NB4 (cell line): ENCODE results near the gene SPSB1.

Experiments used
- CTCF ChIP-seq: IDR thresholded peaks from one replicate; pipeline ENCODE4 v1.5.1; 2012; ENCODE audit warnings: low read depth, low read length
- MAX ChIP-seq: IDR thresholded peaks from 2 replicates; pipeline ENCODE4 v1.6.1; 2011; ENCODE audit warnings: low read depth, low read length
- POLR2A ChIP-seq: IDR thresholded peaks from 2 replicates; pipeline ENCODE4 v1.6.1; 2011; ENCODE audit warnings: mild to moderate bottlenecking; ENCODE audit not compliant: insufficient read length; ENCODE audit errors: extremely low read depth

GRCh38 chr1:9306006-9306405 lies 13.3 kb downstream of the SPSB1 start:
- no peak for TF ChIP-seq CTCF
- TF ChIP-seq POLR2A: no peak
- TF ChIP-seq MAX: no peak
